H1 (cell line): ENCODE results near the gene GTF2IRD1. TPM values are rescaled to one million over a fixed set of nuclear protein-coding genes. Genes with fewer than 3 reads are reported as not detected.

Source experiments
- ASH2L ChIP-seq: fragments of 200-600, 300-600 bp; sonication (generic); IDR thresholded peaks from one replicate; pipeline ENCODE4 v1.7.1; 2017; ENCODE audit warnings: low read length
- HDAC2 ChIP-seq, 2 experiments: fragments of 300-600 bp in 1 of 2; sonication (generic) in 1 of 2; IDR thresholded peaks; 2 replicates each; pipeline ENCODE4 v1.6.1; 2011 to 2012; ENCODE audit warnings: low read depth in 2 of 2, low read length in 2 of 2, mild to moderate bottlenecking in 2 of 2, moderate library complexity in 2 of 2, borderline replicate concordance in 1 of 2, inconsistent platforms in 1 of 2
- polyA plus RNA-seq, 7 experiments: library from polyadenylated mRNA; depleted of rRNA in 3 of 7; stranded (reverse) in 5 of 7; unstranded in 2 of 7; fragments of >200 nt in 5 of 7; fragments of 200-250 nt in 2 of 7; gene quantifications; 1 replicate in 5 of 7; 2 replicates in 1 of 7; 4 replicates in 1 of 7; pipeline versions ENCODE4 v1.2.1 to v1.2.3, GENCODE V29; 2011 to 2013; ENCODE audit warnings: missing spikeins in 2 of 7, mixed read lengths in 2 of 7
- total RNA-seq: library from RNA; stranded (reverse); fragmentation: NEBNext Ultra II Directional; extraction: Animal tissue kit (Norgen Biotek cat#: 25700); gene quantifications from 2 replicates; pipeline ENCODE4 v1.2.1, GENCODE V29; 2021

Gene GTF2IRD1
- total and polyA plus RNA-seq, 2 of the 8 experiments (the other 6 are each of a cell fraction or from before 2014, with no cell fraction given): 27.4 to 45.4 TPM

DNA sequence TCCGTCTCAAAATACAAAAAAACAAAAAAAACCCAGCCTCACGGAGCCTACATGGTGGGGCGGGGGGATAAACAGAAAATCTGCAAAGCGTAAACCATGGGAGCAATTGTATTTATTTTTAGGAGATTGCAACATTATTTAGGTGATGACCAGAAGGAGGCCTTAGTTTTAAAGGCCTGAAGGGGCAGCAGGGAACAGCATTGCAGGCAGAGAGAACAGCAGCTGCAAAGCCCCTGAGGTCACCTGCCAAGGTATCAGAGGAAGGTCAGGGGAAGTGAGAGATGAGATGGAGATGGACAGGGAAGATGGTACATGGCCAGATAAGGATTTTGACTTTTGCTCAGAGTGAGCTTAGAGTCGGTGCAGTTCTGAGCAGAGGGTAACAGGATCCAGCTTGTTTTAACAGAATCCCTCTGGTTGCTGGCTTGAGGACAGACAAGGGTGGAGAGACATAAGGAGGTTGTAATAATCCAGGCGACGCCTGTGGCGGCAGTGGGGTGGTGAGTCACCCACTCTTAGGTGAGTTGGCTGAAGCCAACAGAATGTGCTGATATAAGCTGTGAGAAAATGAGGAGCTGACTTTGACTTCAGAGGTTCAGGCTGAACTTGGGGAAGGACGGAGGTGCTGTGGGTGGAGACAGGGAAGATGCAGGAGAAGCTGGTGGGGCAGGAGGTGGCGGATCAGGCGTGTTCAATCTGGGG lies 121.5 kb downstream of the GTF2IRD1 start (continued):
- no peak for TF ChIP-seq HDAC2 (IDR thresholded peaks at IDR 0.05; ENCODE audit: borderline replicate concordance in 1 of 2, low read depth in 2 of 2, low read length in 2 of 2)
- TF ChIP-seq ASH2L: no peak
